Measurements from ENCODE around the gene PRAMEF11.
"Not testable (repeated sequence)": the region's sequence is repeated elsewhere in the genome, so short reads cannot be mapped to it uniquely, and the experiment has no call there.

Gene PRAMEF11

GRCh38 chr1:12831310-12831709, at the start of gene PRAMEF11:
Gene PRAMEF11, minus strand, starts transcription at chr1:12831410. Its CDS starts 2,621 bp downstream, at chr1:12828789.
- DNase-seq (ENCODE audit: low read depth), result not testable (repeated sequence)

- not testable (repeated sequence) for DNase-seq (ENCODE audit: low read depth)
Observed at GRCh38 chr1:12878453-12878852, 47.2 kb upstream of the PRAMEF11 start.

GRCh38 chr1:12863131-12863880, 32.1 kb upstream of the PRAMEF11 start:
- DNase-seq (ENCODE audit: low read depth), result not testable (repeated sequence)

- not testable (repeated sequence) for DNase-seq (ENCODE audit: low read depth)
Observed at GRCh38 chr1:12856786-12857185, 25.6 kb upstream of the PRAMEF11 start, which contains the start of gene PRAMEF2. Gene PRAMEF2, plus strand, starts transcription at chr1:12857086. Its CDS starts 1,924 bp downstream, at chr1:12859010.

GRCh38 chr1:12851779-12852178, 20.6 kb upstream of the PRAMEF11 start:
- no peak for DNase-seq (ENCODE audit: low read depth)

GRCh38 chr1:12848620-12849019, 17.4 kb upstream of the PRAMEF11 start, which contains the start of gene HNRNPCL1:
Gene HNRNPCL1, minus strand, starts transcription at chr1:12848720. Its CDS starts 431 bp downstream, at chr1:12848289.
- not testable (repeated sequence) for DNase-seq (ENCODE audit: low read depth)

GRCh38 chr1:12833251-12833650, 2.0 kb upstream of the PRAMEF11 start:
- not testable (repeated sequence) for DNase-seq (ENCODE audit: low read depth)

GRCh38 chr1:12819061-12819460, 12.1 kb downstream of the PRAMEF11 start:
- DNase-seq (ENCODE audit: low read depth), result not testable (repeated sequence)

- DNase-seq (ENCODE audit: low read depth), result no peak
Observed at GRCh38 chr1:12811409-12811784, 19.8 kb downstream of the PRAMEF11 start.

GRCh38 chr1:12810691-12811408, 20.4 kb downstream of the PRAMEF11 start:
- DNase-seq (ENCODE audit: low read depth), result no peak

- no peak for DNase-seq (ENCODE audit: low read depth)
Observed at GRCh38 chr1:12809933-12810332, 21.3 kb downstream of the PRAMEF11 start.

- DNase-seq (ENCODE audit: low read depth), result no peak
Observed at GRCh38 chr1:12799730-12800129, 31.5 kb downstream of the PRAMEF11 start.

- no peak for DNase-seq (ENCODE audit: low read depth)
Observed at GRCh38 chr1:12798911-12799310, 32.3 kb downstream of the PRAMEF11 start.

- not testable (repeated sequence) for DNase-seq (ENCODE audit: low read depth)
Observed at GRCh38 chr1:12791097-12791496, 40.1 kb downstream of the PRAMEF11 start, which contains the start of gene PRAMEF1. Gene PRAMEF1, plus strand, starts transcription at chr1:12791397. Its CDS starts 1,831 bp downstream, at chr1:12793228.

- not testable (repeated sequence) for DNase-seq (ENCODE audit: low read depth)
Observed at GRCh38 chr1:12784729-12785128, 46.5 kb downstream of the PRAMEF11 start.

- not testable (repeated sequence) for DNase-seq (ENCODE audit: low read depth)
Observed at GRCh38 chr1:12783783-12784182, 47.4 kb downstream of the PRAMEF11 start.

- DNase-seq (ENCODE audit: low read depth), result not testable (repeated sequence)
Observed at GRCh38 chr1:12781488-12781887, 49.7 kb downstream of the PRAMEF11 start.

GRCh38 chr1:12778907-12779306, 52.3 kb downstream of the PRAMEF11 start:
- no peak for DNase-seq (ENCODE audit: low read depth)

- DNase-seq (ENCODE audit: low read depth), result no peak
Observed at GRCh38 chr1:12778061-12778460, 53.1 kb downstream of the PRAMEF11 start.

- no peak for DNase-seq (ENCODE audit: low read depth)
Observed at GRCh38 chr1:12776801-12777557, 54.2 kb downstream of the PRAMEF11 start.

- DNase-seq (ENCODE audit: low read depth), result no peak
Observed at GRCh38 chr1:12775443-12775842, 55.8 kb downstream of the PRAMEF11 start.

GRCh38 chr1:12774801-12775345, 56.3 kb downstream of the PRAMEF11 start:
- DNase-seq (ENCODE audit: low read depth), result no peak

Measured in stimulated activated CD8-positive, alpha-beta memory T cell treated with anti-CD3 and anti-CD28 coated beads, Interleukin-7, amount 100 ng/mL, for 24 hours (primary cell).